H1 (cell line): ENCODE measurements around the gene KIAA1671. TPM values are rescaled to one million over a fixed set of nuclear protein-coding genes. Genes with fewer than 3 reads are reported as not detected.

Source experiments
- CTCF ChIA-PET: fragments of 300-600 bp; sonication (Branson Sonifier 250); formaldehyde crosslinking; loops from one replicate; lab custom pipeline; 2021; ENCODE audit not compliant: partially characterized antibody; lab: Charles Lee
- POLR2A ChIA-PET: fragments of 300-600 bp; sonication (Branson Sonifier 250); formaldehyde crosslinking; loops from one replicate; lab custom pipeline; 2021; ENCODE audit warnings: inconsistent platforms; ENCODE audit not compliant: partially characterized antibody; lab: Charles Lee
- DNase-seq, 2 experiments: peaks; one replicate each; pipeline versions ENCODE4 v3.0.0 to v3.0.0-alpha.2; 2010 to 2022; ENCODE audit warnings: low spot score in 2 of 2, low read depth in 1 of 2, mixed read lengths in 1 of 2
- FAIRE-seq: peaks from 2 replicates; lab custom pipeline; 2011; peaks lifted over from hg19 to GRCh38; lab: Jason Lieb, UNC
- H2AFZ ChIP-seq: 2 replicates; pipeline ENCODE4 v1.8.1; 2012; ENCODE audit warnings: low read length, inconsistent platforms
- H2AK5ac ChIP-seq: 2 replicates; pipeline ENCODE4 v1.6.1; 2013; ENCODE audit warnings: low read depth, low read length
- H2BK120ac ChIP-seq: replicated peaks from 2 replicates; pipeline ENCODE3; 2013; ENCODE audit warnings: low read depth, low read length, inconsistent platforms
- H2BK12ac ChIP-seq: 2 replicates; pipeline ENCODE4 v1.6.1; 2013; ENCODE audit warnings: low read depth, low read length
- H2BK15ac ChIP-seq: 2 replicates; pipeline ENCODE4 v1.6.1; 2013; ENCODE audit warnings: low read length
- H2BK20ac ChIP-seq: 2 replicates; pipeline ENCODE4 v1.6.1; 2013; ENCODE audit warnings: low read length
- H2BK5ac ChIP-seq: 2 replicates; pipeline ENCODE4 v1.6.1; 2013; ENCODE audit warnings: low read depth, low read length
- H3K14ac ChIP-seq: 2 replicates; pipeline ENCODE4 v1.6.1; 2013; ENCODE audit warnings: inconsistent platforms; ENCODE audit not compliant: insufficient read length
- H3K18ac ChIP-seq: 2 replicates; pipeline ENCODE4 v1.6.1; 2013; ENCODE audit warnings: low read length; ENCODE audit errors: extremely low read depth
- H3K23ac ChIP-seq: 2 replicates; pipeline ENCODE4 v1.6.1; 2013; ENCODE audit warnings: inconsistent platforms; ENCODE audit not compliant: insufficient read length
- H3K23me2 ChIP-seq: 2 replicates; pipeline ENCODE4 v1.6.1; 2013; ENCODE audit warnings: low read depth, low read length
- H3K27ac ChIP-seq: 2 replicates; pipeline ENCODE4 v1.6.1; 2011; ENCODE audit warnings: low read depth, low read length, inconsistent platforms
- H3K27me3 ChIP-seq, 4 experiments: replicated peaks in 1 of 4; 1 replicate in 1 of 4; 2 replicates in 3 of 4; pipeline versions ENCODE4 v1.6.1 to v1.8.1; 2011 to 2013; ENCODE audit warnings: low read length in 3 of 4, mild to moderate bottlenecking in 3 of 4, inconsistent platforms in 2 of 4, mixed read lengths in 2 of 4, moderate library complexity in 1 of 4; ENCODE audit not compliant: control insufficient read depth in 3 of 4, insufficient read depth in 3 of 4; ENCODE audit errors: extremely low read depth in 1 of 4
- H3K36me3 ChIP-seq, 4 experiments: 2 replicates each; pipeline versions ENCODE4 v1.6.1 to v1.8.1; 2011 to 2013; ENCODE audit warnings: mild to moderate bottlenecking in 4 of 4, low read length in 3 of 4, moderate library complexity in 2 of 4, control low read depth in 1 of 4, inconsistent platforms in 1 of 4; ENCODE audit not compliant: insufficient read depth in 4 of 4, control insufficient read depth in 2 of 4
- H3K4ac ChIP-seq: replicated peaks from 2 replicates; pipeline ENCODE3; 2013; ENCODE audit warnings: low read length, low read depth, mixed read lengths, inconsistent platforms; ENCODE audit not compliant: insufficient read length
- H3K4me1 ChIP-seq, 4 experiments: replicated peaks in 1 of 4; 1 replicate in 1 of 4; 2 replicates in 3 of 4; pipeline versions ENCODE4 v1.6.1 to v1.8.1; 2011 to 2013; ENCODE audit warnings: low read length in 3 of 4, inconsistent platforms in 2 of 4, mixed read lengths in 1 of 4; ENCODE audit not compliant: insufficient read depth in 4 of 4, control insufficient read depth in 3 of 4
- H3K4me2 ChIP-seq, 2 experiments: 2 replicates each; pipeline versions ENCODE4 v1.6.1 to v1.8.1; 2011 to 2013; ENCODE audit warnings: low read depth in 2 of 2, low read length in 2 of 2, control low read depth in 1 of 2, inconsistent platforms in 1 of 2, mild to moderate bottlenecking in 1 of 2; ENCODE audit not compliant: insufficient read depth in 1 of 2
- H3K4me3 ChIP-seq, 4 experiments: fragments of 200-600, 300-600 bp in 1 of 4; sonication (generic), shearing (Covaris generic), sonication (Bioruptor Twin) in 1 of 4; 2 replicates each; pipeline versions ENCODE4 v1.5.1 to v1.8.1; 2011 to 2016; ENCODE audit warnings: low read length in 4 of 4, low read depth in 3 of 4, control low read depth in 2 of 4, inconsistent platforms in 2 of 4, mild to moderate bottlenecking in 2 of 4, mixed read lengths in 1 of 4, moderate library complexity in 1 of 4; ENCODE audit not compliant: insufficient read depth in 2 of 4; ENCODE audit errors: extremely low read depth in 1 of 4
- H3K56ac ChIP-seq: replicated peaks from 2 replicates; pipeline ENCODE3; 2013; ENCODE audit warnings: low read depth, mild to moderate bottlenecking, mixed read lengths, low read length, inconsistent platforms; ENCODE audit not compliant: insufficient read length
- H3K79me1 ChIP-seq: 2 replicates; pipeline ENCODE4 v1.6.1; 2013; ENCODE audit warnings: low read depth, low read length, control low read depth
- H3K79me2 ChIP-seq, 2 experiments: 2 replicates each; pipeline versions ENCODE4 v1.6.1 to v1.8.1; 2012 to 2013; ENCODE audit warnings: low read length in 2 of 2, mild to moderate bottlenecking in 2 of 2, inconsistent platforms in 1 of 2; ENCODE audit not compliant: insufficient read depth in 2 of 2, control insufficient read depth in 1 of 2
- H3K9ac ChIP-seq, 4 experiments: replicated peaks in 1 of 4; 1 replicate in 1 of 4; 2 replicates in 3 of 4; pipeline versions ENCODE4 v1.6.1 to v1.8.1; 2011 to 2013; ENCODE audit warnings: low read depth in 3 of 4, low read length in 3 of 4, control low read depth in 2 of 4, mild to moderate bottlenecking in 2 of 4, moderate library complexity in 2 of 4, inconsistent platforms in 1 of 4; ENCODE audit errors: extremely low read depth in 1 of 4
- H3K9me3 ChIP-seq, 2 experiments: 2 replicates each; pipeline versions ENCODE4 v1.6.1 to v1.8.1; 2012 to 2013; ENCODE audit warnings: mild to moderate bottlenecking in 2 of 2, moderate library complexity in 2 of 2, control low read depth in 1 of 2, inconsistent platforms in 1 of 2, low read depth in 1 of 2, low read length in 1 of 2, mixed read lengths in 1 of 2; ENCODE audit not compliant: insufficient read depth in 2 of 2
- H4K20me1 ChIP-seq, 2 experiments: replicated peaks in 1 of 2; 2 replicates each; pipeline versions ENCODE3 to v1.8.1; 2011 to 2013; ENCODE audit warnings: inconsistent platforms in 2 of 2, low read length in 2 of 2, mild to moderate bottlenecking in 1 of 2; ENCODE audit not compliant: insufficient read depth in 2 of 2, control insufficient read depth in 1 of 2
- H4K5ac ChIP-seq: 2 replicates; pipeline ENCODE4 v1.6.1; 2013; ENCODE audit warnings: low read length, low read depth, mixed read lengths, inconsistent platforms; ENCODE audit not compliant: insufficient read length
- H4K8ac ChIP-seq: 2 replicates; pipeline ENCODE4 v1.8.0; 2013; ENCODE audit warnings: mild to moderate bottlenecking, moderate library complexity, low read length, inconsistent platforms; ENCODE audit not compliant: insufficient read depth; ENCODE audit errors: extremely low read depth
- H4K91ac ChIP-seq: replicated peaks from 2 replicates; pipeline ENCODE3; 2013; ENCODE audit warnings: low read length, mixed read lengths, inconsistent platforms; ENCODE audit not compliant: insufficient read length
- BACH1 ChIP-seq: IDR thresholded peaks from 2 replicates; pipeline ENCODE4 v1.6.1; 2012; ENCODE audit warnings: low read length, improper control_type of control experiment
- BRCA1 ChIP-seq: IDR thresholded peaks from 2 replicates; pipeline ENCODE4 v1.6.1; 2012; ENCODE audit warnings: low read depth, low read length, improper control_type of control experiment
- E2F6 ChIP-seq: IDR thresholded peaks from 2 replicates; pipeline ENCODE4 v1.6.1; 2012; ENCODE audit warnings: inconsistent platforms
- SP1 ChIP-seq: IDR thresholded peaks from 2 replicates; pipeline ENCODE4 v1.6.1; 2011; ENCODE audit warnings: low read depth, low read length
- SP4 ChIP-seq: IDR thresholded peaks from 2 replicates; pipeline ENCODE4 v1.6.1; 2012; ENCODE audit warnings: low read length, inconsistent platforms
- WGBS, 2 experiments: shearing (Covaris generic) in 1 of 2; methylation state at CpG; one replicate each; pipeline versions ENCODE4 v1.1.6 to v1.1.7; 2013 to 2015; ENCODE audit warnings: low lambda C conversion rate in 2 of 2, mixed read lengths in 2 of 2, inconsistent platforms in 1 of 2, low coverage in 1 of 2, missing lambda C conversion rate in 1 of 2; ENCODE audit not compliant: insufficient replicate concordance in 2 of 2, insufficient coverage in 1 of 2, insufficient read length in 1 of 2; ENCODE audit errors: extremely low coverage in 1 of 2, missing lambda C conversion rate in 1 of 2; 5-methylcytosine and 5-hydroxymethylcytosine counted together
- polyA plus RNA-seq, 7 experiments: library from polyadenylated mRNA; depleted of rRNA in 3 of 7; stranded (reverse) in 5 of 7; unstranded in 2 of 7; fragments of >200 nt in 5 of 7; fragments of 200-250 nt in 2 of 7; gene quantifications; 1 replicate in 5 of 7; 2 replicates in 1 of 7; 4 replicates in 1 of 7; pipeline versions ENCODE4 v1.2.1 to v1.2.3, GENCODE V29; 2011 to 2013; ENCODE audit warnings: missing spikeins in 2 of 7, mixed read lengths in 2 of 7
- total RNA-seq: library from RNA; stranded (reverse); fragmentation: NEBNext Ultra II Directional; extraction: Animal tissue kit (Norgen Biotek cat#: 25700); gene quantifications from 2 replicates; pipeline ENCODE4 v1.2.1, GENCODE V29; 2021

KIAA1671 gene
- total and polyA plus RNA-seq, 2 of the 8 experiments (the other 6 are each of a cell fraction or from before 2014, with no cell fraction given) = 6.4 to 23.9 TPM

- no peak overlapping the region for H3K4ac ChIP-seq
- H2BK5ac ChIP-seq = no peak overlapping the region
- no peaks in the 10 kb centered on the region; the same call in 1 of the 2 replicates for H3K23me2 ChIP-seq
- no peak overlapping the region for H2AFZ ChIP-seq
- no peak for DNase-seq
- H3K18ac ChIP-seq = no peak overlapping the region
- H3K23ac ChIP-seq = no peak overlapping the region
- no peak overlapping the region for H3K14ac ChIP-seq
- no peak overlapping the region for H2BK20ac ChIP-seq
- no peaks in the 10 kb centered on the region for H3K79me2 ChIP-seq
- H3K27ac ChIP-seq = no peak overlapping the region
- no peaks in the 10 kb centered on the region for H3K27me3 ChIP-seq
- no peak overlapping the region for H4K8ac ChIP-seq
- ChIA-PET POLR2A (no interaction called here), CTCF (interaction anchor here (2.1 kb wide), 1 partner anchor 11 kb away, joined by 13 read pairs; no protein-coding TSS in a partner anchor)
- no peaks in the 10 kb centered on the region for H3K9me3 ChIP-seq
- H4K91ac ChIP-seq = no peak overlapping the region
- H2BK15ac ChIP-seq = no peak overlapping the region
- no peak overlapping the region for H3K9ac ChIP-seq
- no peak overlapping the region for H2BK120ac ChIP-seq
- no peak overlapping the region for H3K56ac ChIP-seq
- peaks cover 0 to 6% (median 0%) of the 10 kb centered on the region in 4 experiments; a peak in 1 of 8 replicates for H3K36me3 ChIP-seq
- no peak overlapping the region for H2BK12ac ChIP-seq
- no peak overlapping the region for H4K5ac ChIP-seq
- TF ChIP-seq E2F6 (no peak), BRCA1 (no peak), BACH1 (no peak), SP1 (no peak), SP4 (no peak)
- H3K4me2 ChIP-seq = no peak overlapping the region
- peaks cover 0 to 5% (median 1%) of the 10 kb centered on the region in 4 experiments; a peak in 3 of 7 replicates for H3K4me1 ChIP-seq
- peaks cover 0 to 2% of the 10 kb centered on the region in 2 experiments for H4K20me1 ChIP-seq
- no peak overlapping the region for H3K4me3 ChIP-seq
- H3K79me1 ChIP-seq = no peaks in the 10 kb centered on the region; the same call in 1 of the 2 replicates
- 79% methylated on average over 1 of the region's 1 CpG; no CpG with 5 or more reads in 1 of the 2 experiments for WGBS, 2 experiments
- FAIRE-seq = no peak
- no peak overlapping the region for H2AK5ac ChIP-seq
These were observed 67.1 kb downstream of the KIAA1671 start for GRCh38 chr22:25019427-25020184.
